ENCODE results near the gene ITGA2B. TPM values are rescaled to one million over a fixed set of nuclear protein-coding genes. Genes with fewer than 3 reads are reported as not detected.
"Not testable (repeated sequence)": the region's sequence is repeated elsewhere in the genome, so short reads cannot be mapped to it uniquely, and the experiment has no call there.

ITGA2B gene
- total RNA-seq, 6 donors from 2014 or later: 3.0 to 18.1 (median 7.5) TPM

DNA sequence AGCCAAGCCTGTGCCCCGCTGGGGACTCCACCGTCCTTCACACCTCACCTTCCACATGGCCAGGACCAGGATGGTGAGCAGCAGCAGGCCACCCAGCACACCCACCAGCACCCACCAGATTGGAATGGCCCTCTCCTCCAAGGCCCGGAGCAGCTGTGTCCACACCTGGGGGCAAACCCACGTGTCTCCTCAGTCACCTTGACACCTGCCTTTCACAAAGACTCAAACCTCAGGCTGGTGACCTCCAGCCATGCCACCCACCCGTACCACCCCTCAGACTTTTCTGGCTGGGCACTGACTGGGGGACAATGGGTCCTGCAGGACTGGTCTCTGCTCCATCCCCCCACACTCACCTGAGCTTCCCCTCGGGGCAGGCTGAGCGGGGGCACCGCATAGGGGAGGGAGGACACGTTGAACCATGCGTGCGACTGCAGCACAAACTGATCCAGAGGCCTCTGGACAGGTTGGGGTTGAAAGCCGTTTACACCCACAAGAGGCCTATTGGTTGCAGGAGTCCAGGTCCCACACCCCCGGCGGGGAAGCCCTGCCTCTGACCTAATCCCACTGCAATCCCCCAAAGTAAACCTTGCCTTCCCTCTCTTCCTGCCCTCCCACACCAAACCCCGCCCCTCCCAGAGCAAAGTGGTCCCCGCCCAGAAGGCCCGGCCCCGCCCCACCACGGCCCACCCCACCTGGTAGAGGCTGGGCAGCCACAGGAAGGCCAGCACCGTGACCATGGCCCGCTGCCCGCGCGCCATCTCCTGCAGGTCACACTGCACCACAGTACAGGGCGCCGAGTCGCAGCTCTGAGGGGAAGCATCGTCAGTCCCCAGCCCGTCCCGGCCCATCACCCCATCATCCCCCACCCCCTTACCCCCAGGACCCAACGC, 14.9 kb downstream of the ITGA2B start:
- H3K9me3 ChIP-seq: no peaks in the 10 kb centered on the region
- no peaks in the 10 kb centered on the region for H3K36me3 ChIP-seq
- TF ChIP-seq, protein P1, sequence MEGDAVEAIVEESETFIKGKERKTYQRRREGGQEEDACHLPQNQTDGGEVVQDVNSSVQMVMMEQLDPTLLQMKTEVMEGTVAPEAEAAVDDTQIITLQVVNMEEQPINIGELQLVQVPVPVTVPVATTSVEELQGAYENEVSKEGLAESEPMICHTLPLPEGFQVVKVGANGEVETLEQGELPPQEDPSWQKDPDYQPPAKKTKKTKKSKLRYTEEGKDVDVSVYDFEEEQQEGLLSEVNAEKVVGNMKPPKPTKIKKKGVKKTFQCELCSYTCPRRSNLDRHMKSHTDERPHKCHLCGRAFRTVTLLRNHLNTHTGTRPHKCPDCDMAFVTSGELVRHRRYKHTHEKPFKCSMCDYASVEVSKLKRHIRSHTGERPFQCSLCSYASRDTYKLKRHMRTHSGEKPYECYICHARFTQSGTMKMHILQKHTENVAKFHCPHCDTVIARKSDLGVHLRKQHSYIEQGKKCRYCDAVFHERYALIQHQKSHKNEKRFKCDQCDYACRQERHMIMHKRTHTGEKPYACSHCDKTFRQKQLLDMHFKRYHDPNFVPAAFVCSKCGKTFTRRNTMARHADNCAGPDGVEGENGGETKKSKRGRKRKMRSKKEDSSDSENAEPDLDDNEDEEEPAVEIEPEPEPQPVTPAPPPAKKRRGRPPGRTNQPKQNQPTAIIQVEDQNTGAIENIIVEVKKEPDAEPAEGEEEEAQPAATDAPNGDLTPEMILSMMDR (IDR thresholded peaks at IDR 0.05): no peak
- TF ChIP-seq POLR2A (IDR thresholded peaks at IDR 0.05) (no peak), EP300 (IDR thresholded peaks at IDR 0.05) (no peak), POLR2AphosphoS5 (IDR thresholded peaks at IDR 0.05) (no peak)
- H3K4me3 ChIP-seq: peak overlapping the region in 1 of 4 donors; percentile 8
- H3K4me1 ChIP-seq: peaks cover 2 to 22% (median 10%) of the 10 kb centered on the region in 4 donors
- WGBS, 2 donors: 37 to 71% methylated on average over 7 to 28 of the region's 31 CpGs
- ATAC-seq (ENCODE audit: low FRiP score in 2 of 2) (peak; percentile 7 to 15), DNase-seq (peak; percentile 41 to 85)
- H3K27ac ChIP-seq: no peak overlapping the region
- no peaks in the 10 kb centered on the region for H3K27me3 ChIP-seq

DNA sequence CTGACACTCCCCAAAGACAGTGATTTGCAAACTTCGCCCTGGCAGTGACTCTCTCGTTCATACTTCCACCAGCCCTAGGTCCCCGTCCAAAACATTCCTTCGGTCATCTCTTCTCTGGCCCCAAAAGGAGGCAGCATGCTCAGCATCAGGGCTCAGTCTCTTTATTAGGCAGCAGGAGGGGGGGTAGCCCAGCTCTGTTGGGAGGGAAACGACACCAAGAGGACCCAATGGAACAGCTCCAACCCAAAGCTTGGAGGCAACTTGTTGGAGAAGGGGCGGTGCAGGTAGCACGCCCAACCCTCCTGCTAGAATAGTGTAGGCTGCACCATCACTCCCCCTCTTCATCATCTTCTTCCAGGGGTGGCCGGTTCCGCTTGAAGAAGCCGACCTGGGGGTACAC, 17.4 kb downstream of the ITGA2B start:
- H3K27me3 ChIP-seq: no peaks in the 10 kb centered on the region

DNA sequence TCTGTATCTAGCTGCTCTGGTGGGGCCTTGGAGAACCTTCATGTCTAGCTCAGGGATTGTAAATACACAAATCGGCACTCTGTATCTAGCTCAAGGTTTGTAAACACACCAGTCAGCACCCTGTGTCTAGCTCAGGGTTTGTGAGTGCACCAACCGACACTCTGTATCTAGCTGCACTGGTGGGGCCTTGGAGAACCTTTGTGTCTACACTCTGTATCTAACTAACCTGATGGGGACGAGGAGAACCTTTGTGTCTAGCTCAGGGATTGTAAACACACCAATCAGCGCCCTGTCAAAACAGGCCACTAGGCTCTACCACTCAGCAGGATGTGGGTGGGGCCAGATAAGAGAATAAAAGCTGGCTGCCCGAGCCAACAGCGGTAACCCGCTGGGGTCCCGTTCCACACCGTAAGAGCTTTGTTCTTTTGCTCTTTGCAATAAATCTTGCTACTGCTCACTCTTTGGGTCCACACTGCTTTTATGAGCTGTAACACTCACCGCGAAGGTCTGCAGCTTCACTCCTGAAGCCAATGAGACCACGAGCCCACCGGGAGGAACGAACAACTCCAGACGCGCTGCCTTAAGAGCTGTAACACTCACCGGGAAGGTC, 19.9 kb downstream of the ITGA2B start:
- not testable (repeated sequence) for H3K36me3 ChIP-seq; H3K9me3 ChIP-seq; H3K27me3 ChIP-seq; H3K4me1 ChIP-seq; H3K27ac ChIP-seq; H3K4me3 ChIP-seq; ATAC-seq (ENCODE audit: low FRiP score in 2 of 2); DNase-seq
- 47 to 67% methylated on average over 17 of the region's 17 CpGs for WGBS, 2 donors

More for the DNA sequence above, 17.4 kb downstream of the ITGA2B start:
- Histone ChIP-seq H3K27ac (no peak overlapping the region), H3K4me1 (peaks cover 2 to 22% (median 10%) of the 10 kb centered on the region in 4 donors), H3K36me3 (no peaks in the 10 kb centered on the region), H3K4me3 (no peak overlapping the region), H3K9me3 (no peaks in the 10 kb centered on the region)
- TF ChIP-seq, protein P1 (IDR thresholded peaks at IDR 0.05): no peak
- no peak for TF ChIP-seq POLR2AphosphoS5 (IDR thresholded peaks at IDR 0.05)
- TF ChIP-seq POLR2A (IDR thresholded peaks at IDR 0.05): no peak
- no peak for TF ChIP-seq EP300 (IDR thresholded peaks at IDR 0.05)
- 83 to 87% methylated on average over 7 to 10 of the region's 10 CpGs for WGBS, 2 donors
- ATAC-seq (ENCODE audit: low FRiP score in 2 of 2) (no peak), DNase-seq (no peak)

DNA sequence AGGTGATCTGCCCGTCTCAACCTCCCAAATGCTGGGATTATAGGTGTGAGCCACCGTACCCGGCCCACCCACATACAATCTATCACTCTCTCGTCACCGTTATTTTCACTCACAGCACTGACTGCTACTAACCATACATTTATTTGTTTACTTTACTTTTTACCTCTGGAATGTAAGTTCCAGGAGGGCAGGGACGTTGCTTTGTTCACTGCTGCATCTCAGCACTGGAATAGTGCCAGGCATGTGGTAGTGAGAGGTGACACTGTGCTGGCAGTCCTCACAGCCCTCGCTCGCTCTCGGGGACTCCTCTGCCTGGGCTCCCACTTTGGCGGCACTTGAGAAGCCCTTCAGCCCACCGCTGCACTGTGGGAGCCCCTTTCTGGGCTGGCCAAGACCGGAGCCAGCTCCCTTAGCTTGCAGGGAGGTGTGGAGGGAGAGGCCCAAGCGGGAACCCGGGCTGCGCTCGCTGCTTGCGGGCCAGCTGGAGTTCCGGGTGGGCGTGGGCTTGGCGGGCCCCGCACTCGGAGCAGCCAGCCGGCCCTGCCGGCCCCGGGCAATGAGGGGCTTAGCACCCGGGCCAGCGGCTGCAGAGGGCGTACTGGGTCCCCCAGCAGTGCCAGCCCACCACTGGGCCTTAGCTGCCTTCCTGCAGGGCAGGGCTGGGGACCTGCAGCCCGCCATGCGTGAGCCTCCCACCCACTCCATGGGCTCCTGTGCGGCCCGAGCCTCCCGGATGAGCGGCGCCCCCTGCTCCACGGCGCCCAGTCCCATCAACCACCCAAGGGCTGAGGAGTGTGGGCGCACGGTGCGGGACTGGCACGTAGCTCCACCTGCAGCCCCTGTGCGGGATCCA, 20.8 kb downstream of the ITGA2B start:
- not testable (repeated sequence) for H3K4me1 ChIP-seq; H3K36me3 ChIP-seq; DNase-seq; ATAC-seq (ENCODE audit: low FRiP score in 2 of 2); H3K27me3 ChIP-seq; H3K9me3 ChIP-seq; H3K27ac ChIP-seq; H3K4me3 ChIP-seq
- WGBS, 2 donors: 86 to 92% methylated on average over 7 to 30 of the region's 42 CpGs

DNA sequence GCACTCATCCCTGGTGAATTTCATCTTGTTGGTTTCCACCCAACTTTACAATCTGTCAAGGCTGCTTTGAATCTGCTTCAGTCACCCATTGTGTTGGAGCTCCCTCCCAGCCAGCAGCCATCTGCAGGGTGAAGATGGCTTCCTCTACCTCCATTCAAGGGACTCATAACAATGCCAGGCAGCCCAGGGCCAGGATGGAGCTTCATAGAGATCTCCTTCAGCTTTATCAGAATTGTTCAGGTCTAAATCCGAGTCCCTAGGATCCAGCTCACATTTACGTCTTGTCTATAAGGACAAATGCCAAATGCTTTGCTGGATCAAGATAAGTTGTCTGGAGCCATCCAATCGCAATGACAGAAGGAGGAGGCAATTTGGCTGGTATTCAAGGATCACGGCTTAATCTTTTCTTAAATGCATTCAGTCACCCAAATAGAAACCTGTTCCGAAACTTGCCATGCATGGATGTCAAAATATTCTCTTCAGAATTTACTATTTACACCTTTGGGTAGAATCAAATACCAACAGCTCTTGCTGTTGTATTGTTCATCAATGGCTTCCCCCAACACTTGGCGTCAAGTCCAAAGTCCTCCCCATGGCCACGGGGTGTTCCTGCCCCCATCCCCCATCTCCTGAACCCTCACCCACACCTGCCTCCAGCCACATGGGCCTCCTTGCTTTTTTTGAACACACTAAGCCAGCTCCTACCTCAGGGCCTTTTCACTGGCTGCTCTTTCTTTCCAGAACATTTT, 22.0 kb downstream of the ITGA2B start:
- TF ChIP-seq, protein P1 (IDR thresholded peaks at IDR 0.05): no peak
- no peak for TF ChIP-seq POLR2A (IDR thresholded peaks at IDR 0.05)
- no peak for TF ChIP-seq POLR2AphosphoS5 (IDR thresholded peaks at IDR 0.05)
- no peak for TF ChIP-seq EP300 (IDR thresholded peaks at IDR 0.05)
- ATAC-seq (ENCODE audit: low FRiP score in 2 of 2) (no peak), DNase-seq (no peak)
- Histone ChIP-seq H3K36me3 (no peaks in the 10 kb centered on the region), H3K9me3 (no peaks in the 10 kb centered on the region), H3K27ac (no peak overlapping the region), H3K4me1 (peaks cover 12 to 17% (median 14%) of the 10 kb centered on the region in 4 donors), H3K4me3 (no peak overlapping the region), H3K27me3 (peaks cover 0 to 9% (median 3%) of the 10 kb centered on the region in 4 donors)
- 72 to 78% methylated on average over 7 of the region's 7 CpGs for WGBS, 2 donors

DNA sequence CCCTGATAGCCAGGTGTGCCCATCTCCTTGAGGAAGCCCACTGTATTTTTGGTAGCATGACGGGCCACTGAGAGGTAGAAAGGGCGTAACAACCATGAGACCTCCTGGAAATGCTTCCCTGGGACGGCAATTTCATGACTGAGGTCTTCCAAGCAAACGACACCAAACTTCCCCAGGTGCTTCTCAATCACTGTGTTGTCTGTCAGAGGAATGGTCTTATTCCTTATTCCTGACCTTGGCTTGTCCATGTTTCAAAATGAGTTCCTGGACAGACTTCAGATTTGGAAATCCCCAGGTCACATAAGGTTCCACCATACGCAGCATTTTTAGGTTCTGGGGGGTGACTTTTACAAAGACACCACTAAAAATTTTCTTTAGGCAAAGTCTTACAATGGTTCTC, 24.4 kb downstream of the ITGA2B start:
- not testable (repeated sequence) for H3K36me3 ChIP-seq; H3K27me3 ChIP-seq; ATAC-seq (ENCODE audit: low FRiP score in 2 of 2); H3K9me3 ChIP-seq; H3K27ac ChIP-seq; DNase-seq; H3K4me3 ChIP-seq
- 93 to 94% methylated on average over 5 of the region's 5 CpGs for WGBS, 2 donors
- peaks cover 15 to 28% (median 20%) of the 10 kb centered on the region in 4 donors for H3K4me1 ChIP-seq

Data from upper lobe of left lung (tissue), 6 donors.